ENCODE data around the gene RPS8.
A peak's percentile ranks its signal among the peaks of the same experiment; 100 is the strongest.
"Not testable (repeated sequence)": the region's sequence is repeated elsewhere in the genome, so short reads cannot be mapped to it uniquely, and the experiment has no call there.

Gene RPS8

DNA sequence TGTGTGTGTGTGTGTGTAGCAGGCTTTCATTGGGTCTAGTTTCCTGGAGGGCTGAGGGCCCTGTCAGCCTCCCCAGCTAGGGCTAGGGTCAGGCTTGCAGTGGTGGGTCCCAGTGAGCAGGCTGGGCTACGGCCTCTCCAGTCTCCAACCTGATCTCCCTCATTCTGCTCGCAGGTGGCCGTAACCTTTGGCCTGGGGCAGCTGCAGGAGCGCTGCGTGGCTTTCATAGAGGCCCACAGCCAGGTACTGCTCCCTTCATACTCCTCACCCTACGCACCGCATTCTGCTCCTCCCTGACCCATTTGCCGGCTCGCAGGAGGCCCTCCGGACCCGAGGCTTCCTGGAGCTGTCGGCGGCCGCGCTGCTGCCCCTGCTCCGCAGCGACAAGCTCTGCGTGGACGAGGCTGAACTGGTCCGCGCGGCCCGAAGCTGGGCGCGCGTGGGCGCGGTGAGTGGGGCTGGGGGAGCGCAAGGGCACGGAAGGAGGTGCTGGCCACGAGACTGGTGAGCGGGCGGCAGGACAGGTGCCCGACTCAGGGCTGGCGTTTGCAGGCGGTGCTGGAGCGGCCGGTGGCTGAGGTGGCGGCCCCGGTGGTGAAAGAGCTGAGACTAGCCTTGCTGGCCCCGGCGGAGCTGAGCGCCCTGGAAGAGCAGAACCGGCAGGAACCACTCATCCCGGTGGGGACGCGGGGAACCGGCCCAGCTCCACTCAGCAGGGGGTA is 37.6 kb downstream of the RPS8 start:
- Histone ChIP-seq H3K9me3 (no peaks in the 10 kb centered on the region; the same call in 1 of the 2 replicates), H3K4me3 (peak overlapping the region; percentile 37), H3K4me1 (peaks cover 15% of the 10 kb centered on the region), H3K27me3 (ENCODE audit: low read depth) (no peaks in the 10 kb centered on the region), H3K36me3 (replicated peaks) (no peaks in the 10 kb centered on the region)
- in situ Hi-C loops (cut with MboI; ENCODE audit: low sequenced_read_pairs): loop anchor here (10.0 kb wide), 1 partner anchor 78 kb away; the partner anchor contains the start of genes KIF2C and RNU5D-1
- no peak for DNase-seq (ENCODE audit: low spot score in 2 of 2)

DNA sequence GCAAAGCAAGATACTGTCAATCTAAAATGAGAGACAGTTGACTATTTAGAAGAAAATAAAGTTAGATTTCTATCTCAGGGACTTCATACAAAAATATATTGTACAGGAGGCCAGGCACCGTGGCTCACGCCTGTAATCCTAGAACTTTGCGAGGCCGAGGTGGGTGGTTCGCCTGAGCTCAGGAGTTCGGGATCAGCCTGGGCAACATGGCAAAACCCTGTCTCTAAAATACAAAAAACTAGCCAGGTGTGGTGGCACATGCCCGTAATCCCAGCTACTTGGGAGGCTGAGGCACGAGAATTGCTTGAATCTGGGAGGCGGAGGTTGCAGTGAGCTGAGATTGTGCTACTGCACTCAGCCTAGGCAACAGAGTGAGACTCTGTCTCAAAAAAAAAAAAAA is 40.6 kb downstream of the RPS8 start:
- not testable (repeated sequence) for H3K36me3 ChIP-seq (replicated peaks); H3K9me3 ChIP-seq; DNase-seq (ENCODE audit: low spot score in 2 of 2); H3K4me3 ChIP-seq; H3K27me3 ChIP-seq (ENCODE audit: low read depth)
- H3K4me1 ChIP-seq: peaks cover 20% of the 10 kb centered on the region
- in situ Hi-C loops (cut with MboI; ENCODE audit: low sequenced_read_pairs): loop anchor here (10.0 kb wide), 1 partner anchor 81 kb away; the partner anchor contains the start of genes KIF2C and RNU5D-1

DNA sequence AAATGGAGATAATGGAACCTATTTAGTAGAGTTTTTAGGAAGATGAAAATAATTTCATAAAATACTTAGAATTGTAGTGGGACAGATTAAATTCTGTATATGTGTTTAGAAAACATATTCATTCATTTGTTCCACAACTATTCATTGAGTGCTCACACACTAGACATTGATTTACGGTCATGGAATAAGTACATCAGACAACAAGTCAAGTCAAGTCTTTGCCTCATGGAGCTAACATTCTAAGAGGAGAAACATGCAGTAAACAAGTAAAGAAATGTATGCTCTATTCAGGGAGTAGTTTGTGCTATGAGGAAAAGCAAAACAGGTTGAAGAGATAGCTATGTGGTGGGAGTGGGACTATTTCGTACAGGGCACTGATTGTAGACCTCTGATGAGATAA is 42.0 kb downstream of the RPS8 start:
- no peak overlapping the region for H3K4me3 ChIP-seq
- H3K4me1 ChIP-seq: peaks cover 20% of the 10 kb centered on the region
- in situ Hi-C loops (cut with MboI; ENCODE audit: low sequenced_read_pairs): loop anchor here (10.0 kb wide), 1 partner anchor 83 kb away; the partner anchor contains the start of genes KIF2C and RNU5D-1
- H3K9me3 ChIP-seq: no peaks in the 10 kb centered on the region
- no peaks in the 10 kb centered on the region for H3K36me3 ChIP-seq (replicated peaks)
- DNase-seq (ENCODE audit: low spot score in 2 of 2): no peak
- H3K27me3 ChIP-seq (ENCODE audit: low read depth): no peaks in the 10 kb centered on the region

DNA sequence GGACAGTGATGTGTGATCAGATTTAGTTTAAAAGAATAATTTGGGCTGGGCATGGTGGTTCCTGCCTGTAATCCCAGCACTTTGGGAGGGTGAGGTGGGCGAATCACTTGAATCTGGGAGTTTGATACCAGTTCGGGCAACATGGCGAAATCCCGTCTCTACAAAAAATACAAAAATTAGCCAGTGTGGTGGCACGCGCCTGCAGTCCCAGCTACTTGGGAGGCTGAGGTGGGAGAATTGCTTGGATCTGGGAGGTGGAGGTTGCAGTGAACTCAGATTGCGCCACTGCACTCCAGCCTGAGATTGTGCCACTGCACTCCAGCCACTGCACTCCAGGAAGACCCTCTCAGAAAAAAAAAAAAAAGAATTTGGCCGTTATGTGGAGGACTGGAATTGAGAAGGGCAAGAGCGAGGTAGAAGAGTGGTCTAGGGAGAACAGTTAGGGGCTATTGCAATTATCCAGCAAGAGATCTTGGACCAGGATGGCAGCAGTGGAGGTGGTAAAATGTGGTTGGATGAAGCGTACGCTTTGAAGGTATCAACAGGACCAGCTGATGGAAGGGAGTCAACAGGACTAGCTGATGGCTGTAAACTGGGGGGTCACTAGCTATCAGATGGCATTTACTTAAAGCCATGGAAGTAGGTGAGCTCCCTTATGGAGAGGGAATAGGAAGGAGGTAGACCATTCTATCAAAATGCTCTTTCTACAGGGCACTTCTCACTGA is 42.6 kb downstream of the RPS8 start:
- H3K9me3 ChIP-seq: no peaks in the 10 kb centered on the region
- no peak for DNase-seq (ENCODE audit: low spot score in 2 of 2)
- no peak overlapping the region for H3K4me3 ChIP-seq
- peaks cover 20% of the 10 kb centered on the region for H3K4me1 ChIP-seq
- no peaks in the 10 kb centered on the region for H3K27me3 ChIP-seq (ENCODE audit: low read depth)
- in situ Hi-C loops (cut with MboI; ENCODE audit: low sequenced_read_pairs): loop anchor here (10.0 kb wide), 1 partner anchor 83 kb away; the partner anchor contains the start of genes KIF2C and RNU5D-1
- no peaks in the 10 kb centered on the region for H3K36me3 ChIP-seq (replicated peaks)

DNA sequence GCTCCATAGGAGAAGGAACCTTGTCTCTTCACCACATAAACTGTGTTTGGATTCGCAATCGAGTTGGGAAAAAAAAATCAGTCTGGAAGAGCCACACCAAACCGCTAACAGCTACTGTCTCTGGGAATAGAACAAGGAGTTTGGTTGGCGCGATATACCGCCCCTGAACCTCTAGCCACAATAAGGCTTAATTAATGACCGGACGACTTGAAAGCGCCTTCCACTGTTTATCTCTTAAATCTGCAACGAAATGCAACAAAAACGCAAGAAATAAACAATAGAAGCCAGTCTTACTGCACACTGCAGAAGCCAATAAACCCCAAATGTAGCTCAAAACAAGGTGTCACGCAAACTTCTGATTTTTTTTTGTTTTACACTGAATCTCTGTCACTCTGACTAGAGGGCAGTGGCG is 43.9 kb downstream of the RPS8 start:
- Histone ChIP-seq H3K4me3 (peak overlapping the region; percentile 18), H3K27me3 (ENCODE audit: low read depth) (no peaks in the 10 kb centered on the region), H3K9me3 (no peaks in the 10 kb centered on the region), H3K4me1 (peaks cover 12% of the 10 kb centered on the region), H3K36me3 (replicated peaks) (no peaks in the 10 kb centered on the region)
- in situ Hi-C loops (cut with MboI; ENCODE audit: low sequenced_read_pairs): loop anchor here (10.0 kb wide), 1 partner anchor 84 kb away; the partner anchor contains the start of genes KIF2C and RNU5D-1
- peak in 1 of 2 experiments; percentile 88 for DNase-seq (ENCODE audit: low spot score in 2 of 2)

DNA sequence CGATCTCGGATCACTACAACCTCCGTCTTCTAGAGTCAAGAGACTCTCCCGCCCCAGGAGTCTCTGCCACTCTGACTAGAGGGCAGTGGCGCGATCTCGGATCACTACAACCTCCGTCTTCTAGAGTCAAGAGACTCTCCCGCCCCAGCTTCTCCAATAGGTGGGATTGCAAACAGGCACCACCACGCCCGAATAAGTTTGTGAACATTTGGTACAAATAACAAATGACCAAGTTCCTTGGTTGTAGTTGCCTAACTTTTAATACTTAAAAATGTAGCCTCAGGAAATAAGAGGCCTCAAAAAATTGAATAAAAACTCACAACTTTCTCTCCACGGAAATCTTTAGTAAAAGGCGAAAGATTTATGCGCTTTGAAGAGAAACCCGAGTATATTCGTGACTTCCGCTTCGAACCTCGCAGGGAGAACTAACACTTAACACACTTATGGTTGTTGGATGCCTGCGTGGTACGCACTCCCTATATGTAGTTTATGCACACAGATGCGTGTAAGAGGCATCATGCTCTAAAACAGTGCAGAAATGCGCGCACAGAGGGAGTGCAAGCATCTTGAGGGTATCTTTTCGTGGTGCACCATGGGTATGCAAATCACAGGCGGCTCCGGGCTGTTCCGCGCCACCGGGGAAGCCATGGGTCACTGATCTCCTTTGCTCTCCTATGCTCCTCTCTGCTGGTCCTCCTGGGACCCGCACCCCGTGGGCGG is 44.4 kb downstream of the RPS8 start:
- Histone ChIP-seq H3K4me3 (peak overlapping the region; percentile 18), H3K36me3 (replicated peaks) (no peaks in the 10 kb centered on the region), H3K4me1 (peaks cover 12% of the 10 kb centered on the region), H3K9me3 (no peaks in the 10 kb centered on the region), H3K27me3 (ENCODE audit: low read depth) (no peaks in the 10 kb centered on the region)
- in situ Hi-C loops (cut with MboI; ENCODE audit: low sequenced_read_pairs): loop anchor here (10.0 kb wide), 1 partner anchor 85 kb away; the partner anchor contains the start of genes KIF2C and RNU5D-1
- DNase-seq (ENCODE audit: low spot score in 2 of 2): peak; percentile 94 to 98

DNA sequence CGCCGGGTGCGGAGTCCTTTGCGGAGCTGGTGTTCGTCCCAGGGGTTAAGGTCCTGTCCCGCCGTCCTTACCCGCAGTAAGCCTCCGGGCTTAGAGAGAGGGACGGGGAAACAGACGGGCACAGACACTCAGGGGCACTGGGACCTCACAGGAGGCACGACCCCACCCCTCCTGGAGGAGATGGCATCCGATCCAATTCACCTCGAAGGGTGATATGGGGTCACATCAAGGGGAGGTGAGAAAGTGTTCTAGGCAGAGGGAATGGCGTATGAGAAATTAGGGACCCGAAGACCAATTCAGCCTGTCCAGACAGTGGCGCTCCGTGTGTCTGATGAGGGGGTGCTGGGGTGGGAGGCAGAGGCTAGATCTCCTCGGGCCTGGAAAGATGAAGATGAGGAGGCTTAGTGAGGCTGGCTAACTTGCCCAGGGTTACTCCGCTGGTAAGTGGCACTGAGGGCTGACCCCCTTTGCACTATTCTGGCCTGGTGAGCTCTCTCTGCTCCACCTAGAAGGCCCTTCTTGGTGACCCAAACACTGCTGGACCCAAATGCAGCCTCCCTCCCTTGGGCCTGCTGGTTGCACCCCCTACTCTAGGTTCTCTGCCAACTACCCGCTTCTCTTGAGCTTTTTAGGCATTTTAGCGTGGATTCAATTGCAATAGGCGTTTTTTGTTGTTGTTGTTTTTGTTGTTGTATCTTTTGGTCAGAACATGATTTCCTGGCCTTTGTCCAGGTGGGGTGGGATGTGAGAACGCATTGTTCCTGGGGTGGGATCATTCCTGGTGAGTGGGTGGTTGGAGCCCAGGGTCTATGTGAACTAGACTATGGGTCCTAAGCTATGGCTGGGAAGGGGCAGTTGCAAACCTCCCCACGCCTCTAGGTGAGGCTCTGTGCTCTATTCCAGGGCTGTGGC is 45.2 kb downstream of the RPS8 start:
- in situ Hi-C loops (cut with MboI; ENCODE audit: low sequenced_read_pairs): no loop called here
- no peaks in the 10 kb centered on the region for H3K27me3 ChIP-seq (ENCODE audit: low read depth)
- H3K36me3 ChIP-seq (replicated peaks): no peaks in the 10 kb centered on the region
- no peak for DNase-seq (ENCODE audit: low spot score in 2 of 2)
- H3K9me3 ChIP-seq: no peaks in the 10 kb centered on the region
- H3K4me1 ChIP-seq: peaks cover 12% of the 10 kb centered on the region
- peak overlapping the region; percentile 16 for H3K4me3 ChIP-seq

DNA sequence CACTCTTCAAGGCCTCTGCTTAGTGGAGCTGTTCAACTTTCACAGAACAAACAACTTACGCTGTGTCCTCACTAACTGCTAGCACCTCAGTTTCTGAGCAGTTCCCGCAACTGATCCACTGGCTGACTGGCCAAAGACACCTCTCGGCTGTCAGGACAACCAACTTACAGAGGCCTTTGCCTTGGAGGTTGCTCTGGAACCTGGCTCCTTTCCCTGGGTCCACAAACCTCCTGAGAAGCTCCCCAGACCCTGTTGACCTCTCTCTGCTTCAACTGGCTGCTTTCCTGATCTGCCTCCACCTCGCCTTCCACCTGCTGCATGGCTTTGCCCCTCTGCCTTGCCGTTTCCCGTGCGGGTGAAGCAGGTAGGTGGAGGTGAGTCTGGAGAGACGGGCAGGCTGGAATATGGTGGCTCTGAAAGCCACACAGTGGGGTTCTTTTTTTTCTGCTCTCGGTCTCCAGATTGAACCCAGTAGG is 45.9 kb downstream of the RPS8 start:
- in situ Hi-C loops (cut with MboI; ENCODE audit: low sequenced_read_pairs): no loop called here

DNA sequence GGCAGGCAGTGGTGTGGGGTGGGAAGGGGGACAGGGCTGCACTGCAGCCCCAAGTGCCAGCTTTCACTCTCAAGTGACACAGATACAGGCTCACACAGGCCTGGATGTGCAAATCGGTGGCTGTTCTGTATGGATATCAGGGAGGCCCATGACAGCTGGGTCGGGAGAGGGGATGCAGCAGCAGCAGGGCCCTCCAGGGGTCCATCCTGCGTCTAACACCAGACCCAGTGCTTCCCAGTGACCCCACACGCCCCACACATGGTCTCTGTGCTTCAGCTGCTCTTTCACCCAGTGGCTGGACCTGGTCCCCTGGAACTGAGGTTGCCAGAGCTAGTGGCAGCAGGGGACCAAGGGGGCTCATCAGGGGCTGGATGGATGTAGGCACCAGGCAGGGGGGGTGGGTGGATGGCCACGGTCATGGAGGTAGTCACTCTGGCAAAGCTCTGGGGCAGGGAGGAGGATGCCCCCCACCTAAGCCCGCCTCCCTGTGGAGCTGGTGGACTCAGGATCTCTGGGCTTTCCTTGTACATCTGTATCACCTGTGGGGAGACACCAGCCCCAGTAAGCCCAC is 46.9 kb downstream of the RPS8 start:
- Histone ChIP-seq H3K4me1 (peaks cover 12% of the 10 kb centered on the region), H3K36me3 (replicated peaks) (no peaks in the 10 kb centered on the region), H3K27me3 (ENCODE audit: low read depth) (no peaks in the 10 kb centered on the region), H3K4me3 (no peak overlapping the region), H3K9me3 (no peaks in the 10 kb centered on the region)
- in situ Hi-C loops (cut with MboI; ENCODE audit: low sequenced_read_pairs): no loop called here
- DNase-seq (ENCODE audit: low spot score in 2 of 2): no peak

More for the DNA sequence above, 45.9 kb downstream of the RPS8 start:
- Histone ChIP-seq H3K4me1 (peaks cover 12% of the 10 kb centered on the region), H3K27me3 (ENCODE audit: low read depth) (no peaks in the 10 kb centered on the region), H3K4me3 (no peak overlapping the region), H3K9me3 (no peaks in the 10 kb centered on the region), H3K36me3 (replicated peaks) (no peaks in the 10 kb centered on the region)
- DNase-seq (ENCODE audit: low spot score in 2 of 2): no peak

DNA sequence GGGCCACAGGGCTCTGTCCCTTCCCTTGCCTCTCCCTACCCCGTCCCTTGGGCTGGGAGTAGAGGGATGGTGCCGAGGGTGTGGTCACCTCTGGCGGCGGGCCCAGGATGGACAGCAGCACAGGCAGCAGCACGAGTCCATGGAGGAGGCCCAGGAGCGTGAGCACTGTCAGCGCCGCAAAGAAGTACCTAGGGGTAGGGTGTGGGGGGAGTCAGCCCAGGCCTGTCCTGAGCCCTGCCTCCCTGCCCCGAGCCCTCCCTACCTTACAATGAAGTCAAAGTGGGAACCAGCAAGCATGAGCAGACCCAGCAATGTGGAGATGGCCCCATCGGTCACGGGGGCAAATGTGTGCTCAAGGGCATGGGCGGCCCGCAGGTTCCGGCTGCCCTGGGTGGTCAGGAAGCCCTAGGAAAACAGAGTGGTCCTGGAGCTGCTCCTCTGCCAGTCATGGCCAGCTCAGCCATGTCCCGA is 47.7 kb downstream of the RPS8 start:
- Histone ChIP-seq H3K9me3 (no peaks in the 10 kb centered on the region), H3K4me3 (no peak overlapping the region), H3K4me1 (peaks cover 12% of the 10 kb centered on the region), H3K27me3 (ENCODE audit: low read depth) (no peaks in the 10 kb centered on the region), H3K36me3 (replicated peaks) (no peaks in the 10 kb centered on the region)
- DNase-seq (ENCODE audit: low spot score in 2 of 2): no peak
- in situ Hi-C loops (cut with MboI; ENCODE audit: low sequenced_read_pairs): no loop called here

DNA sequence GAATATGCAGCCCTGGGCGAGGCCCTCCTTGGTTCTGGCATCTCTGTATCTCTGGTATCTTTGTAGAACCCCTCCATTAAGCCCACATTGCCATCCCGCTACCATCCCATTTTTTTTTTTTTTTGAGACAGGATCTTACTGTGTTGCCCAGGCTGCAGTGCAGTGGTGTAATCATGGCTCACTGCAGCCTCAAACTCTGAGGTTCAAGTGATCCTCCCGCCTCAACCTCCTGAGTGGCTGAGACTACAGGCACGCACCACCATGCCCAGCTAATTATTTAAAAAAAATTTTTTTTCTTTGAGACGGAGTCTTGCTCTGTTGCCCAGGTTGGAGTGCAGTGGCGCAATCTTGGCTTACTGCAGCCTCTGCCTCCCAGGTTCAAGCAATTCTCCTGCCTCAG is 49.1 kb downstream of the RPS8 start:
- H3K27me3 ChIP-seq (ENCODE audit: low read depth); in situ Hi-C loops (cut with MboI; ENCODE audit: low sequenced_read_pairs); H3K36me3 ChIP-seq (replicated peaks); H3K9me3 ChIP-seq; H3K4me3 ChIP-seq; DNase-seq (ENCODE audit: low spot score in 2 of 2); H3K4me1 ChIP-seq: not testable (repeated sequence)

DNA sequence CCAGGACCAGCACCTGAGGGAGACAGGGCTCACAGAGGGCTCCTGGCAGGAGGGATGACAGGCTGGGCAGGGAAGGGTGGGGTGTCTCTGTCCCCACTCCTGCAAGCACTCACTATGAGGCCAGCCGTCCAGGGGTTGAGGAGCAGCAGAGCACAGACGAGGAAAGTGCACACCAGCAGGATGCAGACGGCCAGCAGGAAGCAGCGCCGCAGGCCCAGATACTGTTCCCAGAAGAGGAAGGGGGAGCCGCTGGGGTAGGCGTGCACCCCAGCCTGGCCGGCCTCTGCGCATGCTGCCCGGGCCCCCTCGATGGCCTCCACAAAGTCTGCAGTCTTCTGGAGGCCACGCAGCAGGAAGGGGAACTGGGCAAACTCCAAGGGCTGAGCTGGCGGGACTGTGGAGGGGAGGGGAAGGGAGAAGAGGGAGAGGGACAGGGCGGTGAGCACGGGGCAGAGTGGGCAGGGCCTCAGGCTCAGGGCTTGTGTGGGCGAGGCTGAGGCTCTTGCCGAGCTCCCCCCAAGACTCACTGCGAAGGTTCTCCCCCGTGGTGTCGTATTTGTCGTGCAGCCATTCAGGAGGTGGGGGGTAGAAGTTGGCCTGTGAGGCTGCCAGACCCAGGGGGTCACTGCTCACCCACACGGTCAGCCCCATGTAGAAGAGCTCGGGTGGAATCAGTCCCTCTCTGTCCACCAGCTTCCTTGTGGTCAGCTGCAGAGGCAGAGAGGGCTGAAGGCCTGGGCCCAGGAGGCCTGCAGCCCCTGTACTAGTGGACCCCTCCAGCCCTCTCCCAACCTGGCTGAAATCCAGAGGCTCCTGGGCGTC is 51.2 kb downstream of the RPS8 start:
- Histone ChIP-seq H3K27me3 (ENCODE audit: low read depth) (no peaks in the 10 kb centered on the region), H3K36me3 (replicated peaks) (no peaks in the 10 kb centered on the region), H3K4me1 (no peaks in the 10 kb centered on the region), H3K9me3 (no peaks in the 10 kb centered on the region), H3K4me3 (no peak overlapping the region)
- no peak for DNase-seq (ENCODE audit: low spot score in 2 of 2)
- in situ Hi-C loops (cut with MboI; ENCODE audit: low sequenced_read_pairs): no loop called here
